Activated CD8-positive, alpha-beta memory T cell treated with anti-CD3 and anti-CD28 coated beads, Interleukin-2, amount 10 ng/mL, durations not matched to agents 7 days and 5 days (primary cell): ENCODE data around the gene STK11. TPM values are rescaled to one million over a fixed set of nuclear protein-coding genes. Genes with fewer than 3 reads are reported as not detected.

ENCODE experiments used
- ATAC-seq: fragments of 150-1000 bp; cut with Tn5 transposase; one replicate; pipeline ENCODE4 v1.10.0; 2021; ENCODE audit warnings: moderate library complexity
- CTCF ChIA-PET: fragments of 350-600 bp; sonication (Branson Sonifier 250); formaldehyde crosslinking; loops from one replicate; lab custom pipeline; 2021; ENCODE audit warnings: antibody characterized with exemption; lab: Charles Lee
- DNase-seq: peaks from one replicate; pipeline ENCODE4 v3.0.0-alpha.2; 2020
- H3K27ac Mint-ChIP-seq: one replicate; pipeline ENCODE4 v1.8.0; 2021; ENCODE audit warnings: mild to moderate bottlenecking, mixed read lengths
- H3K27me3 Mint-ChIP-seq: one replicate; pipeline ENCODE4 v1.8.0; 2021; ENCODE audit warnings: mixed read lengths
- H3K36me3 Mint-ChIP-seq: one replicate; pipeline ENCODE4 v1.8.0; 2021; ENCODE audit warnings: mild to moderate bottlenecking, mixed read lengths
- H3K4me1 Mint-ChIP-seq: one replicate; pipeline ENCODE4 v1.8.0; 2021; ENCODE audit warnings: mixed read lengths
- H3K4me3 Mint-ChIP-seq: one replicate; pipeline ENCODE4 v1.8.0; 2021; ENCODE audit warnings: mild to moderate bottlenecking, moderate library complexity, mixed read lengths
- H3K9me3 Mint-ChIP-seq: one replicate; pipeline ENCODE4 v1.8.0; 2022; ENCODE audit warnings: low read depth, mixed read lengths
- total RNA-seq, 2 experiments: library from RNA; stranded (reverse); gene quantifications; one replicate each; pipeline ENCODE4 v1.2.3, GENCODE V29; 2021

Gene STK11, protein sequence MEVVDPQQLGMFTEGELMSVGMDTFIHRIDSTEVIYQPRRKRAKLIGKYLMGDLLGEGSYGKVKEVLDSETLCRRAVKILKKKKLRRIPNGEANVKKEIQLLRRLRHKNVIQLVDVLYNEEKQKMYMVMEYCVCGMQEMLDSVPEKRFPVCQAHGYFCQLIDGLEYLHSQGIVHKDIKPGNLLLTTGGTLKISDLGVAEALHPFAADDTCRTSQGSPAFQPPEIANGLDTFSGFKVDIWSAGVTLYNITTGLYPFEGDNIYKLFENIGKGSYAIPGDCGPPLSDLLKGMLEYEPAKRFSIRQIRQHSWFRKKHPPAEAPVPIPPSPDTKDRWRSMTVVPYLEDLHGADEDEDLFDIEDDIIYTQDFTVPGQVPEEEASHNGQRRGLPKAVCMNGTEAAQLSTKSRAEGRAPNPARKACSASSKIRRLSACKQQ
- 10 to 100 TPM; 76.7 to 80.5 TPM for total RNA-seq

DNA sequence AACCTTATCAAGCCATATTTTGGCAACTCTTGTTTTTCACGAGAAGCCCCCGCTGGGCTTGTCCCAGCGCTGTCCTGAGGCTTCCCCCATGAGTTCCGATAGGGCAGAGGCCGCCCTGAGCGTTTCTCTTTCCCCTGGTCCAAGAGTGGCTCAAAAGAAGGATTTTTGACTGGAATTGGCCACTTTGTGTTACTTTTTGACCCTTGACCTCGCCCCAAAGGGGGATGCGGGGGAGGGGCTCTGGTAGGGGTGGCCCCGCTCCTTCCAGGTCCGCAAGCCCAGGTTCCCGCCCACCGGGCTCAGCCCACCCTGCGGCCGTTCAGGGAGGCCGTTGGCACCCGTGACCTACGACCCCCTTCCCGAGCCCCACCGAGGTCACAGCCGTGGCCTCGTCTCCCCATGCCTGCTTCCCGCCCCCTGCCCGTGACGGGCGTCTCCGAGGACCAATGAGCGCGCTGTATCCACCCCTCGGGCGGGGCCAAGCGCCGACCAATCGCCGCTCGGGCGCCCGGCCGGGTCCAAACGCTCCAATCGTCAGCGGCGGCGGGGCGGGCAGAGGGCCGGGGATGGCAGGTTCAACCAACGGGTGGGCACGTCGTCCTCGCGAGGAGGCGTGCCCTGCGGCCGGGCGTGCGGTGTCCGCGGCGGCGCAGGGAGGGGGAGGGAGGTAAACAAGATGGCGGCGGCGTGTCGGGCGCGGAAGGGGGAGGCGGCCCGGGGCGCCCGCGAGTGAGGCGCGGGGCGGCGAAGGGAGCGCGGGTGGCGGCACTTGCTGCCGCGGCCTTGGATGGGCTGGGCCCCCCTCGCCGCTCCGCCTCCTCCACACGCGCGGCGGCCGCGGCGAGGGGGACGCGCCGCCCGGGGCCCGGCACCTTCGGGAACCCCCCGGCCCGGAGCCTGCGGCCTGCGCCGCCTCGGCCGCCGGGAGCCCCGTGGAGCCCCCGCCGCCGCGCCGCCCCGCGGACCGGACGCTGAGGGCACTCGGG lies at the start of gene STK11:
Gene STK11, plus strand, starts transcription at position 665 of the 986 bp plus-strand sequence. CDS start 1,136 bp downstream, outside the sequence.
- Mint-ChIP-seq H3K9me3 (no peaks in the 10 kb centered on the region), H3K36me3 (peaks cover 9% of the 10 kb centered on the region), H3K27ac (peak within 1 kb of the TSS; percentile 86), H3K4me1 (peaks cover 29% of the 10 kb centered on the region), H3K27me3 (no peaks in the 10 kb centered on the region), H3K4me3 (peak within 1 kb of the TSS; percentile 92)
- ATAC-seq (peak; percentile 97), DNase-seq (peak; percentile 100)
- CTCF ChIA-PET = interaction anchor here (0.6 to 2.6 kb wide), 5 partner anchors 11 to 139 kb away, joined by 3 to 21 read pairs (median 3); partner anchors contain the start of gene ARHGAP45

GRCh38 chr19:1156305-1156801 lies 49.2 kb upstream of the STK11 start:
- no peak overlapping the region for H3K4me3 Mint-ChIP-seq

GRCh38 chr19:1156830-1157615 lies 48.6 kb upstream of the STK11 start:
- DNase-seq = no peak
- peaks cover 3% of the 10 kb centered on the region for H3K36me3 Mint-ChIP-seq
- H3K9me3 Mint-ChIP-seq = no peaks in the 10 kb centered on the region
- H3K27me3 Mint-ChIP-seq = no peaks in the 10 kb centered on the region
- H3K4me1 Mint-ChIP-seq = no peaks in the 10 kb centered on the region
- no peak for ATAC-seq
- CTCF ChIA-PET = no interaction called here
- no peak overlapping the region for H3K4me3 Mint-ChIP-seq
- no peak overlapping the region for H3K27ac Mint-ChIP-seq

More at GRCh38 chr19:1156305-1156801, 49.2 kb upstream of the STK11 start:
- no peak for ATAC-seq
- H3K4me1 Mint-ChIP-seq = no peaks in the 10 kb centered on the region
- H3K36me3 Mint-ChIP-seq = peaks cover 5% of the 10 kb centered on the region
- CTCF ChIA-PET = no interaction called here
- no peak for DNase-seq
- no peaks in the 10 kb centered on the region for H3K27me3 Mint-ChIP-seq
- no peaks in the 10 kb centered on the region for H3K9me3 Mint-ChIP-seq
- H3K27ac Mint-ChIP-seq = no peak overlapping the region

- no peak overlapping the region for H3K4me3 Mint-ChIP-seq
- H3K27ac Mint-ChIP-seq = no peak overlapping the region
- no peak for DNase-seq
- no peak for ATAC-seq
- H3K9me3 Mint-ChIP-seq = no peaks in the 10 kb centered on the region
- H3K27me3 Mint-ChIP-seq = no peaks in the 10 kb centered on the region
- H3K36me3 Mint-ChIP-seq = no peaks in the 10 kb centered on the region
- CTCF ChIA-PET = no interaction called here
- H3K4me1 Mint-ChIP-seq = no peaks in the 10 kb centered on the region
These were observed 47.4 kb upstream of the STK11 start for GRCh38 chr19:1157931-1158884.

DNA sequence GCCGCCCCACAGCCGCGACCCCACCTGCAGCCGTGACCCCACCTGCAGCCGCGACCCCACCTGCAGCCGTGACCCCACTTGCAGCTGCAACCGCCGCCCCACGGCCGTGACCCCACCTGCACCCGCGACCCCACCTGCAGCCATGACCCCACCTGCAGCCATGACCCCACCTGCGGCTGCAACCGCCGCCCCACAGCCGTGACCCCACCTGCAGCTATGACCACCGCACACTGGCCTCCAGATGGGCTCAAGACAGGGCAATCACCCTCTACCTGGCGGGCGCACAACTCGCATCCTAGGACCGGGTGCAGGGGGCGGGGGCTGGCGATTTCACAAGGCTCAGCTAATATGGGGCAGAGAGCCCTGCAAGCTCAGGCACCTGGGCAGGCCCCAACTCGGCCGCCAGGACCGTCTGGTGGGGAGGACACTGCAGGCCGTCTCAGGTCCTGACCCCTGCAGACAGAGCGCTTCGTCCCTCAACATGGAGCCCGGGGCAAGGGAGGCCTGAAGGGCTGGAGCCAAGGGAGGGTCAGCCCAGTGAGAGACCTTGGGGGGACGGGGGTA lies 46.6 kb upstream of the STK11 start:
- no peaks in the 10 kb centered on the region for H3K36me3 Mint-ChIP-seq
- no peak for DNase-seq
- H3K9me3 Mint-ChIP-seq = no peaks in the 10 kb centered on the region
- no peak overlapping the region for H3K27ac Mint-ChIP-seq
- H3K4me1 Mint-ChIP-seq = no peaks in the 10 kb centered on the region
- H3K27me3 Mint-ChIP-seq = no peaks in the 10 kb centered on the region
- no peak for ATAC-seq
- H3K4me3 Mint-ChIP-seq = no peak overlapping the region
- CTCF ChIA-PET = no interaction called here

- Mint-ChIP-seq H3K36me3 (no peaks in the 10 kb centered on the region), H3K27me3 (no peaks in the 10 kb centered on the region), H3K4me3 (no peak overlapping the region), H3K4me1 (no peaks in the 10 kb centered on the region), H3K9me3 (no peaks in the 10 kb centered on the region), H3K27ac (no peak overlapping the region)
- no peak for ATAC-seq
- CTCF ChIA-PET = no interaction called here
- no peak for DNase-seq
These were observed 45.5 kb upstream of the STK11 start for GRCh38 chr19:1159864-1160595.

GRCh38 chr19:1161716-1162115 lies 43.9 kb upstream of the STK11 start:
- Mint-ChIP-seq H3K27me3 (no peaks in the 10 kb centered on the region), H3K27ac (no peak overlapping the region), H3K36me3 (peaks cover 2% of the 10 kb centered on the region), H3K4me1 (no peaks in the 10 kb centered on the region), H3K4me3 (no peak overlapping the region), H3K9me3 (no peaks in the 10 kb centered on the region)
- DNase-seq = no peak
- CTCF ChIA-PET = no interaction called here
- ATAC-seq = no peak

DNA sequence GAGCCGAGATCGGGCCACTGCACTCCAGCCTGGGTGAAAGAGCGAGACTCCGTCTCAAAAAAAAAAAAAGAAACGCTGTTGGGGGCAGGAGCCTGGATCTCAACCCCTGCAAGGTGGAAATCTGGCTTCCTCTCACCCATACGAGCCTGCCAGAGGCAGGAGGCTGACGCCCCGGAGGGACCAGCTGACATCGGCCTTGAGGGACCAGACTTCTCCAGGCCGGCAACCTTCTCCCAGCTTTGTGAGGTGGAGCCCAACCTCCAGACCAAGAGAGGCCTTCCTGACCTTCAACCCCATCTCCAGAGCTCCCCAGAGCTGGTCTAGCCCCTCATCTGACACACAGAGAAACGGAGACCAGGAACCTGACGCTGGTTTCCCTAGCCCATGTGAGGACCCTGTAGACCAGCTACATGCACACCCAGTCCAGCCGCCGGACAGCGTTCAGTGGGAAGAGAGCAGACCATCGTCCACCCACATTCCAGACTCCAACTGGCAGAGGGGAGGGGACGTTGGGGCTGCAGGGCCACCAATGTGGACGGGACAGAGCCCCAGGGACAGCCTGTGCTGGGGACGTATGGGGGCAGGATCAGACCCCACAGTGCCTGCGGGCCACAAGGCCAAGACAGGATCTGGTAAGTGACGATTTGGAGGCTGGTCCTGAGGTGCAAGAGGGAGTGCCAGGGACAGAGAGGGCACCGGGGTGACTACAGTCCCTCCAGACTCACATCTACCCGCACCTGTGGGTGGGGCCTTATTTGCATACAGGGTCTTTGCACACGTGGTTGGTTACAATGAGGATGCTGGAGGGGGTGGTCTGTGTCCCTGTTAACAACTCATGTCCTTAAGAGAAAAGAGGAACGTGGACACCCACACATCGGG lies 42.9 kb upstream of the STK11 start:
- DNase-seq (no peak), ATAC-seq (no peak)
- no peaks in the 10 kb centered on the region for H3K4me1 Mint-ChIP-seq
- no peaks in the 10 kb centered on the region for H3K9me3 Mint-ChIP-seq
- no peak overlapping the region for H3K4me3 Mint-ChIP-seq
- peaks cover 3% of the 10 kb centered on the region for H3K36me3 Mint-ChIP-seq
- CTCF ChIA-PET = no interaction called here
- no peak overlapping the region for H3K27ac Mint-ChIP-seq
- no peaks in the 10 kb centered on the region for H3K27me3 Mint-ChIP-seq

GRCh38 chr19:1163283-1163933 lies 42.2 kb upstream of the STK11 start:
- CTCF ChIA-PET = no interaction called here
- no peak overlapping the region for H3K4me3 Mint-ChIP-seq
- H3K27ac Mint-ChIP-seq = no peak overlapping the region
- ATAC-seq (no peak), DNase-seq (no peak)
- H3K9me3 Mint-ChIP-seq = no peaks in the 10 kb centered on the region
- no peaks in the 10 kb centered on the region for H3K27me3 Mint-ChIP-seq
- H3K36me3 Mint-ChIP-seq = peaks cover 3% of the 10 kb centered on the region
- no peaks in the 10 kb centered on the region for H3K4me1 Mint-ChIP-seq

DNA sequence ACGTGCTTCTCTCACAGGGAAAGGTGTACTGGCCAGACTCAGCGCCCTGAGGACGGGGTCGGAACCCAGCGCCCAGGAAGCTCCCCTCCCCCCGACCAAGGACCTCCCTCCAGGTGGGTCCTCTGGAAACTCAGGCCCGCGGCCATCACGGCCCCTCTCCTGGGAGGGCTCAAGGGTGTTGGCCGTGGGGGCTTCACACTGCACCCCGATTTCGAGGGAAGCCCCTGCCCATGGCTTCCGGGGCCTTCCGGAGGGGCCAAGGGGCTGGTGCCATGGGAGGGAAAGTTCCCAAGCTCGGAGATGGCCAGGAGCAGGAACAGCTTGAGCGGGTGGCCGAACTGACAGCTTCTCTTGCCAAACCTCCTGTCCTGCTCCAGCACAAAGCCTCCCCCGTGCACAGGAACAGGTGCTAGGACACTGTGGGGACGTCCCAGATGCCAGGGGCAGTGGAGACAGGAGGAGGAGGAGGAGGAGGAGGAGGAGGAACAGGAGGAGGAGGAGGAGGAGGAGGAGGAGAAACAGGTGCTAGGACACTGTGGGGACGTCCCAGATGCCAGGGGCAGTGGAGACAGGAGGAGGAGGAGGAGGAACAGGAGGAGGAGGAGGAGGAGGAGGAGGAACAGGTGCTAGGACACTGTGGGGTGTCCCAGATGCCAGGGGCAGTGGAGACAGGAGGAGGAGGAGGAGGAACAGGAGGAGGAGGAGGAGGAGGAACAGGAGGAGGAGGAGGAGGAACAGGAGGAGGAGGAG lies 41.5 kb upstream of the STK11 start:
- Mint-ChIP-seq H3K4me3 (no peak overlapping the region), H3K4me1 (peaks cover 2% of the 10 kb centered on the region), H3K36me3 (peaks cover 3% of the 10 kb centered on the region), H3K27ac (no peak overlapping the region), H3K9me3 (no peaks in the 10 kb centered on the region), H3K27me3 (no peaks in the 10 kb centered on the region)
- DNase-seq (no peak), ATAC-seq (no peak)
- CTCF ChIA-PET = no interaction called here
